Loucy (cell line): Measurements from ENCODE around the gene SIRPA.

Experiments
- H2AFZ ChIP-seq: fragments of 200-600 bp; sonication (generic); 2 replicates; pipeline ENCODE4 v1.6.0; 2016; ENCODE audit warnings: antibody characterized with exemption, mild to moderate bottlenecking, low read length, moderate library complexity
- H3F3A ChIP-seq: fragments of 200-600 bp; 2 replicates; pipeline ENCODE4 v1.6.0; 2016; ENCODE audit warnings: antibody characterized with exemption, low read depth, mild to moderate bottlenecking
- H3K27me3 ChIP-seq: fragments of 200-600 bp; sonication (generic); 2 replicates; pipeline ENCODE4 v1.6.1; 2014; ENCODE audit warnings: low read length, mild to moderate bottlenecking; ENCODE audit not compliant: insufficient read depth, poor library complexity, severe bottlenecking
- H3K36me3 ChIP-seq: fragments of 200-600 bp; sonication (generic); 2 replicates; pipeline ENCODE4 v1.6.1; 2016; ENCODE audit warnings: low read length; ENCODE audit not compliant: insufficient read depth
- H3K4me1 ChIP-seq: fragments of 200-600 bp; sonication (generic); 2 replicates; pipeline ENCODE4 v1.5.1; 2014; ENCODE audit warnings: low read length, mild to moderate bottlenecking; ENCODE audit not compliant: insufficient read depth, poor library complexity, severe bottlenecking
- H3K4me2 ChIP-seq: fragments of 200-600 bp; sonication (generic); 2 replicates; pipeline ENCODE4 v1.6.0; 2014; ENCODE audit warnings: antibody characterized with exemption, low read length, low read depth, mild to moderate bottlenecking; ENCODE audit not compliant: poor library complexity, severe bottlenecking
- H3K4me3 ChIP-seq: fragments of 200-600 bp; sonication (generic); 2 replicates; pipeline ENCODE4 v1.5.1; 2014; ENCODE audit warnings: low read length, mild to moderate bottlenecking, mixed read lengths; ENCODE audit not compliant: poor library complexity, severe bottlenecking
- H3K79me2 ChIP-seq: fragments of 200-600 bp; sonication (generic); 2 replicates; pipeline ENCODE4 v1.6.1; 2014; ENCODE audit warnings: low read length; ENCODE audit not compliant: insufficient read depth
- H3K9ac ChIP-seq: fragments of 200-600 bp; sonication (generic); 2 replicates; pipeline ENCODE4 v1.6.0; 2014; ENCODE audit warnings: mild to moderate bottlenecking, low read depth, low read length, moderate library complexity; ENCODE audit not compliant: poor library complexity, severe bottlenecking
- H3K9me2 ChIP-seq: fragments of 200-600 bp; sonication (generic); replicated peaks from 2 replicates; pipeline ENCODE4 v1.6.1; 2016; ENCODE audit warnings: low read depth, low read length, mixed read lengths
- H3K9me3 ChIP-seq: fragments of 200-600 bp; sonication (generic); 2 replicates; pipeline ENCODE4 v1.6.1; 2014; ENCODE audit warnings: mild to moderate bottlenecking, antibody characterized with exemption, low read length, low read depth; ENCODE audit not compliant: insufficient read depth
- H4K20me1 ChIP-seq: fragments of 200-600 bp; sonication (generic); 2 replicates; pipeline ENCODE4 v1.6.0; 2014; ENCODE audit warnings: antibody characterized with exemption, low read length, mild to moderate bottlenecking; ENCODE audit not compliant: insufficient read depth, poor library complexity, severe bottlenecking
- CTCF ChIP-seq: fragments of 200-600 bp; sonication (generic); conservative IDR thresholded peaks from 2 replicates; pipeline ENCODE4 v1.5.1; 2014; ENCODE audit warnings: mild to moderate bottlenecking, antibody characterized with exemption, low read length
- EZH2phosphoT487 ChIP-seq: fragments of 200-600 bp; IDR thresholded peaks from 2 replicates; pipeline ENCODE4 v1.6.1; 2018; ENCODE audit warnings: antibody characterized with exemption, mild to moderate bottlenecking, moderate library complexity, borderline replicate concordance

The SIRPA gene

GRCh38 chr20:1871807-1872458 is 23.3 kb upstream of the SIRPA start:
- Histone ChIP-seq H3K4me3 (no peak overlapping the region), H3K9me3 (no peaks in the 10 kb centered on the region), H3K9me2 (no peaks in the 10 kb centered on the region), H3K27me3 (no peaks in the 10 kb centered on the region), H3K4me1 (peaks cover 6% of the 10 kb centered on the region), H3K79me2 (no peaks in the 10 kb centered on the region), H2AFZ (no peak overlapping the region), H3F3A (no peaks in the 10 kb centered on the region), H4K20me1 (no peaks in the 10 kb centered on the region), H3K4me2 (no peak overlapping the region), H3K9ac (no peak overlapping the region), H3K36me3 (no peaks in the 10 kb centered on the region)
- TF ChIP-seq CTCF (no peak), EZH2phosphoT487 (no peak)

- H2AFZ ChIP-seq: no peak overlapping the region
- no peak overlapping the region for H3K4me3 ChIP-seq
- no peaks in the 10 kb centered on the region for H3K36me3 ChIP-seq
- H3K9ac ChIP-seq: no peak overlapping the region
- peaks cover 3% of the 10 kb centered on the region for H3K4me1 ChIP-seq
- no peaks in the 10 kb centered on the region for H3K79me2 ChIP-seq
- H3K4me2 ChIP-seq: no peak overlapping the region
- H3K27me3 ChIP-seq: no peaks in the 10 kb centered on the region
- TF ChIP-seq EZH2phosphoT487: no peak
- no peak for TF ChIP-seq CTCF
- H3K9me3 ChIP-seq: no peaks in the 10 kb centered on the region
- no peaks in the 10 kb centered on the region for H3K9me2 ChIP-seq
- no peaks in the 10 kb centered on the region for H4K20me1 ChIP-seq
- H3F3A ChIP-seq: no peaks in the 10 kb centered on the region
These were observed 22.6 kb upstream of the SIRPA start for GRCh38 chr20:1872459-1873097.

GRCh38 chr20:1874450-1875182 is 20.6 kb upstream of the SIRPA start:
- Histone ChIP-seq H2AFZ (no peak overlapping the region), H4K20me1 (no peaks in the 10 kb centered on the region), H3K27me3 (no peaks in the 10 kb centered on the region), H3K36me3 (no peaks in the 10 kb centered on the region), H3F3A (no peaks in the 10 kb centered on the region), H3K9me3 (no peaks in the 10 kb centered on the region), H3K4me2 (no peak overlapping the region), H3K9ac (no peak overlapping the region), H3K9me2 (no peaks in the 10 kb centered on the region), H3K79me2 (no peaks in the 10 kb centered on the region), H3K4me1 (no peaks in the 10 kb centered on the region), H3K4me3 (no peak overlapping the region)
- TF ChIP-seq CTCF (no peak), EZH2phosphoT487 (no peak)
